HCT116 (cell line): ENCODE measurements around the gene KY.

Experiments
- EGR1 ChIP-seq: IDR thresholded peaks from 2 replicates; pipeline ENCODE4 v1.6.1; 2012; ENCODE audit warnings: low read depth
- EZH2 ChIP-seq: fragments of 200-600 bp; sonication (generic); IDR thresholded peaks from 2 replicates; pipeline ENCODE4 v1.6.1; 2017; ENCODE audit warnings: antibody characterized with exemption, mixed run types
- EZH2phosphoT487 ChIP-seq: fragments of 200-600 bp; IDR thresholded peaks from 2 replicates; pipeline ENCODE4 v1.6.1; 2018; ENCODE audit warnings: antibody characterized with exemption, borderline replicate concordance
- POLR2A ChIP-seq: IDR thresholded peaks from 2 replicates; pipeline ENCODE4 v1.7.0; 2011; ENCODE audit warnings: borderline replicate concordance; ENCODE audit not compliant: insufficient read depth, insufficient read length; ENCODE audit errors: extremely low read depth
- POLR2AphosphoS5 ChIP-seq: IDR thresholded peaks from 2 replicates; pipeline ENCODE4 v1.6.1; 2011; ENCODE audit warnings: mild to moderate bottlenecking, low read depth, low read length, moderate library complexity
- SP1 ChIP-seq: IDR thresholded peaks from 2 replicates; pipeline ENCODE4 v1.6.1; 2012; ENCODE audit warnings: low read depth
- TF ChIP-seq, protein P1 (sequence below), 3 experiments: fragments of 200-600 bp in 1 of 3; sonication (generic) in 1 of 3; IDR thresholded peaks in 2 of 3; conservative IDR thresholded peaks in 1 of 3; 2 replicates each; pipeline ENCODE4 v1.5.1; 2012 to 2017; ENCODE audit warnings: low read depth in 2 of 3, low read length in 2 of 3, antibody characterized with exemption in 1 of 3, borderline replicate concordance in 1 of 3, control low read depth in 1 of 3, mild to moderate bottlenecking in 1 of 3, mixed read lengths in 1 of 3, mixed run types in 1 of 3, moderate library complexity in 1 of 3; ENCODE audit not compliant: insufficient read depth in 1 of 3
- TF ChIP-seq, protein P2 (sequence below): IDR thresholded peaks from 2 replicates; pipeline ENCODE4 v1.6.1; 2012; ENCODE audit warnings: low read depth
- TF ChIP-seq, protein P3 (sequence below): IDR thresholded peaks from 2 replicates; pipeline ENCODE4 v1.6.1; 2012

- TF ChIP-seq, protein P1, sequence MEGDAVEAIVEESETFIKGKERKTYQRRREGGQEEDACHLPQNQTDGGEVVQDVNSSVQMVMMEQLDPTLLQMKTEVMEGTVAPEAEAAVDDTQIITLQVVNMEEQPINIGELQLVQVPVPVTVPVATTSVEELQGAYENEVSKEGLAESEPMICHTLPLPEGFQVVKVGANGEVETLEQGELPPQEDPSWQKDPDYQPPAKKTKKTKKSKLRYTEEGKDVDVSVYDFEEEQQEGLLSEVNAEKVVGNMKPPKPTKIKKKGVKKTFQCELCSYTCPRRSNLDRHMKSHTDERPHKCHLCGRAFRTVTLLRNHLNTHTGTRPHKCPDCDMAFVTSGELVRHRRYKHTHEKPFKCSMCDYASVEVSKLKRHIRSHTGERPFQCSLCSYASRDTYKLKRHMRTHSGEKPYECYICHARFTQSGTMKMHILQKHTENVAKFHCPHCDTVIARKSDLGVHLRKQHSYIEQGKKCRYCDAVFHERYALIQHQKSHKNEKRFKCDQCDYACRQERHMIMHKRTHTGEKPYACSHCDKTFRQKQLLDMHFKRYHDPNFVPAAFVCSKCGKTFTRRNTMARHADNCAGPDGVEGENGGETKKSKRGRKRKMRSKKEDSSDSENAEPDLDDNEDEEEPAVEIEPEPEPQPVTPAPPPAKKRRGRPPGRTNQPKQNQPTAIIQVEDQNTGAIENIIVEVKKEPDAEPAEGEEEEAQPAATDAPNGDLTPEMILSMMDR (IDR thresholded peaks at IDR 0.05 in 2 of 3, conservative IDR thresholded peaks at IDR 0.05 in 1 of 3; ENCODE audit: borderline replicate concordance in 1 of 3, insufficient read depth in 1 of 3, low read depth in 2 of 3, low read length in 2 of 3), result no peak
- no peak for TF ChIP-seq EZH2phosphoT487
- no peak for TF ChIP-seq POLR2A
- TF ChIP-seq EGR1, result no peak
- no peak for TF ChIP-seq SP1
- no peak for TF ChIP-seq POLR2AphosphoS5
- TF ChIP-seq, protein P2, sequence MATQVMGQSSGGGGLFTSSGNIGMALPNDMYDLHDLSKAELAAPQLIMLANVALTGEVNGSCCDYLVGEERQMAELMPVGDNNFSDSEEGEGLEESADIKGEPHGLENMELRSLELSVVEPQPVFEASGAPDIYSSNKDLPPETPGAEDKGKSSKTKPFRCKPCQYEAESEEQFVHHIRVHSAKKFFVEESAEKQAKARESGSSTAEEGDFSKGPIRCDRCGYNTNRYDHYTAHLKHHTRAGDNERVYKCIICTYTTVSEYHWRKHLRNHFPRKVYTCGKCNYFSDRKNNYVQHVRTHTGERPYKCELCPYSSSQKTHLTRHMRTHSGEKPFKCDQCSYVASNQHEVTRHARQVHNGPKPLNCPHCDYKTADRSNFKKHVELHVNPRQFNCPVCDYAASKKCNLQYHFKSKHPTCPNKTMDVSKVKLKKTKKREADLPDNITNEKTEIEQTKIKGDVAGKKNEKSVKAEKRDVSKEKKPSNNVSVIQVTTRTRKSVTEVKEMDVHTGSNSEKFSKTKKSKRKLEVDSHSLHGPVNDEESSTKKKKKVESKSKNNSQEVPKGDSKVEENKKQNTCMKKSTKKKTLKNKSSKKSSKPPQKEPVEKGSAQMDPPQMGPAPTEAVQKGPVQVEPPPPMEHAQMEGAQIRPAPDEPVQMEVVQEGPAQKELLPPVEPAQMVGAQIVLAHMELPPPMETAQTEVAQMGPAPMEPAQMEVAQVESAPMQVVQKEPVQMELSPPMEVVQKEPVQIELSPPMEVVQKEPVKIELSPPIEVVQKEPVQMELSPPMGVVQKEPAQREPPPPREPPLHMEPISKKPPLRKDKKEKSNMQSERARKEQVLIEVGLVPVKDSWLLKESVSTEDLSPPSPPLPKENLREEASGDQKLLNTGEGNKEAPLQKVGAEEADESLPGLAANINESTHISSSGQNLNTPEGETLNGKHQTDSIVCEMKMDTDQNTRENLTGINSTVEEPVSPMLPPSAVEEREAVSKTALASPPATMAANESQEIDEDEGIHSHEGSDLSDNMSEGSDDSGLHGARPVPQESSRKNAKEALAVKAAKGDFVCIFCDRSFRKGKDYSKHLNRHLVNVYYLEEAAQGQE, result no peak
- no peak for TF ChIP-seq EZH2
- TF ChIP-seq, protein P3, sequence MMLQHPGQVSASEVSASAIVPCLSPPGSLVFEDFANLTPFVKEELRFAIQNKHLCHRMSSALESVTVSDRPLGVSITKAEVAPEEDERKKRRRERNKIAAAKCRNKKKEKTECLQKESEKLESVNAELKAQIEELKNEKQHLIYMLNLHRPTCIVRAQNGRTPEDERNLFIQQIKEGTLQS, result no peak
Measured at GRCh38 chr3:134652409-134652831, 1.6 kb upstream of the KY start.
